Immature natural killer cell (primary cell): ENCODE measurements around the gene POLH. TPM values are rescaled to one million over a fixed set of nuclear protein-coding genes. Genes with fewer than 3 reads are reported as not detected.
A peak's percentile ranks its signal among the peaks of the same experiment; 100 is the strongest.
"Not testable (repeated sequence)": the region's sequence is repeated elsewhere in the genome, so short reads cannot be mapped to it uniquely, and the experiment has no call there.

ENCODE experiments used
- DNase-seq, 3 donors: peaks; one replicate each; pipeline ENCODE4 v3.0.0; 2022; ENCODE audit warnings: mixed read lengths in 1 of 3
- H3K27ac Mint-ChIP-seq, 6 donors: one replicate each; pipeline ENCODE4 v1.8.0; 2020; ENCODE audit warnings: mixed read lengths in 6 of 6, mild to moderate bottlenecking in 5 of 6, inconsistent platforms in 4 of 6, moderate library complexity in 3 of 6
- H3K27me3 Mint-ChIP-seq, 3 donors: one replicate each; pipeline ENCODE4 v1.8.0; 2020 to 2021; ENCODE audit warnings: low read depth in 3 of 3, mild to moderate bottlenecking in 3 of 3, mixed read lengths in 3 of 3, moderate library complexity in 3 of 3, inconsistent platforms in 1 of 3
- H3K36me3 Mint-ChIP-seq, 3 donors: one replicate each; pipeline ENCODE4 v1.8.0; 2020; ENCODE audit warnings: mixed read lengths in 3 of 3, inconsistent platforms in 2 of 3, mild to moderate bottlenecking in 2 of 3
- H3K4me1 Mint-ChIP-seq, 2 donors: one replicate each; pipeline ENCODE4 v1.8.0; 2020; ENCODE audit warnings: inconsistent platforms in 2 of 2, mild to moderate bottlenecking in 2 of 2, mixed read lengths in 2 of 2, moderate library complexity in 1 of 2
- H3K4me3 Mint-ChIP-seq, 5 donors: one replicate each; pipeline ENCODE4 v1.8.0; 2020; ENCODE audit warnings: mild to moderate bottlenecking in 5 of 5, mixed read lengths in 5 of 5, inconsistent platforms in 3 of 5, moderate library complexity in 3 of 5
- H3K9me3 Mint-ChIP-seq, 6 donors: one replicate each; pipeline ENCODE4 v1.8.0; 2020; ENCODE audit warnings: mild to moderate bottlenecking in 6 of 6, mixed read lengths in 6 of 6, inconsistent platforms in 4 of 6, moderate library complexity in 3 of 6
- polyA plus RNA-seq, 3 donors: library from polyadenylated mRNA; unstranded; fragments of 300-500 nt; fragmentation: Illumina TruSeq; gene quantifications; one replicate each; pipeline ENCODE4 v1.2.3, GENCODE V29; 2021

The POLH gene
- polyA plus RNA-seq, result 10 to 100 TPM in 1 of 3 donors, 1 to 10 TPM in 1, not detected in 1; 3.9 to 16.8 TPM

- Mint-ChIP-seq H3K27me3 (peaks cover 0 to 6% (median 0%) of the 10 kb centered on the region in 3 donors), H3K36me3 (peaks cover 4 to 9% (median 8%) of the 10 kb centered on the region in 3 donors), H3K4me3 (peak within 1 kb of the TSS; percentile 90 to 98 (median 91)), H3K27ac (peak within 1 kb of the TSS; percentile 94 to 98 (median 96)), H3K9me3 (no peaks in the 10 kb centered on the region), H3K4me1 (peaks cover 26 to 44% of the 10 kb centered on the region in 2 donors)
- peak; percentile 91 to 94 (median 92) for DNase-seq
These were observed at the start of gene POLH, which contains the start of gene XPO5 for GRCh38 chr6:43575772-43576551. Gene POLH, plus strand, starts transcription at chr6:43576185. Its CDS starts 6,135 bp downstream, at chr6:43582320. Gene XPO5, minus strand, starts transcription at chr6:43576038. Its CDS starts 174 bp downstream, at chr6:43575864.

GRCh38 chr6:43532201-43532600 lies 43.8 kb upstream of the POLH start:
- no peaks in the 10 kb centered on the region for H3K27me3 Mint-ChIP-seq
- no peaks in the 10 kb centered on the region for H3K9me3 Mint-ChIP-seq
- no peak overlapping the region for H3K27ac Mint-ChIP-seq
- no peaks in the 10 kb centered on the region for H3K4me1 Mint-ChIP-seq
- no peak overlapping the region for H3K4me3 Mint-ChIP-seq
- DNase-seq, result no peak
- peaks cover 21 to 42% (median 24%) of the 10 kb centered on the region in 3 donors for H3K36me3 Mint-ChIP-seq

- not testable (repeated sequence) for H3K4me1 Mint-ChIP-seq, H3K27me3 Mint-ChIP-seq, H3K9me3 Mint-ChIP-seq, H3K27ac Mint-ChIP-seq, DNase-seq, H3K4me3 Mint-ChIP-seq
- H3K36me3 Mint-ChIP-seq, result peaks cover 13 to 33% (median 17%) of the 10 kb centered on the region in 3 donors
These were observed 37.0 kb upstream of the POLH start for GRCh38 chr6:43538986-43539385.

- H3K9me3 Mint-ChIP-seq, H3K4me1 Mint-ChIP-seq, DNase-seq, H3K4me3 Mint-ChIP-seq, H3K27ac Mint-ChIP-seq, H3K27me3 Mint-ChIP-seq: not testable (repeated sequence)
- peaks cover 13 to 33% (median 17%) of the 10 kb centered on the region in 3 donors for H3K36me3 Mint-ChIP-seq
These were observed 36.6 kb upstream of the POLH start for GRCh38 chr6:43539409-43539808.

- Mint-ChIP-seq H3K4me1 (peaks cover 14 to 19% of the 10 kb centered on the region in 2 donors), H3K27ac (no peak overlapping the region), H3K4me3 (no peak overlapping the region), H3K27me3 (no peaks in the 10 kb centered on the region), H3K36me3 (peaks cover 13 to 33% (median 17%) of the 10 kb centered on the region in 3 donors), H3K9me3 (no peaks in the 10 kb centered on the region)
- DNase-seq, result no peak
These were observed 35.5 kb upstream of the POLH start for GRCh38 chr6:43540507-43540906.

GRCh38 chr6:43541774-43542471 lies 34.1 kb upstream of the POLH start:
- H3K36me3 Mint-ChIP-seq, result peaks cover 21 to 44% (median 25%) of the 10 kb centered on the region in 3 donors

GRCh38 chr6:43544461-43544860 lies 31.5 kb upstream of the POLH start:
- H3K27me3 Mint-ChIP-seq, result no peaks in the 10 kb centered on the region
- H3K4me1 Mint-ChIP-seq, result peaks cover 15 to 19% of the 10 kb centered on the region in 2 donors

More at GRCh38 chr6:43541774-43542471, 34.1 kb upstream of the POLH start:
- H3K27me3 Mint-ChIP-seq, result no peaks in the 10 kb centered on the region
- H3K9me3 Mint-ChIP-seq, result no peaks in the 10 kb centered on the region
- H3K27ac Mint-ChIP-seq, result no peak overlapping the region
- no peak for DNase-seq
- no peak overlapping the region for H3K4me3 Mint-ChIP-seq
- H3K4me1 Mint-ChIP-seq, result peaks cover 15 to 19% of the 10 kb centered on the region in 2 donors

GRCh38 chr6:43547222-43547621 lies 28.8 kb upstream of the POLH start:
- H3K4me3 Mint-ChIP-seq, result no peak overlapping the region
- H3K36me3 Mint-ChIP-seq, result peaks cover 43 to 58% (median 49%) of the 10 kb centered on the region in 3 donors
- DNase-seq, result no peak
- H3K4me1 Mint-ChIP-seq, result peaks cover 15 to 19% of the 10 kb centered on the region in 2 donors
- H3K27me3 Mint-ChIP-seq, result no peaks in the 10 kb centered on the region
- no peaks in the 10 kb centered on the region for H3K9me3 Mint-ChIP-seq
- H3K27ac Mint-ChIP-seq, result no peak overlapping the region

More at GRCh38 chr6:43544461-43544860, 31.5 kb upstream of the POLH start:
- Mint-ChIP-seq H3K9me3 (no peaks in the 10 kb centered on the region), H3K36me3 (peaks cover 36 to 54% (median 39%) of the 10 kb centered on the region in 3 donors), H3K4me3 (peak overlapping the region; percentile 5 to 73 (median 55)), H3K27ac (peak overlapping the region; percentile 19 to 86 (median 77))
- peak; percentile 53 to 58 (median 57) for DNase-seq

- H3K27ac Mint-ChIP-seq, result peak overlapping the region in 1 of 6 donors; percentile 6
- H3K4me3 Mint-ChIP-seq, DNase-seq, H3K4me1 Mint-ChIP-seq, H3K9me3 Mint-ChIP-seq, H3K27me3 Mint-ChIP-seq: not testable (repeated sequence)
- peaks cover 34 to 47% (median 43%) of the 10 kb centered on the region in 3 donors for H3K36me3 Mint-ChIP-seq
These were observed 18.4 kb upstream of the POLH start for GRCh38 chr6:43557620-43558019.

- no peak for DNase-seq
- H3K9me3 Mint-ChIP-seq, result no peaks in the 10 kb centered on the region
- H3K4me1 Mint-ChIP-seq, result no peaks in the 10 kb centered on the region
- H3K4me3 Mint-ChIP-seq, result no peak overlapping the region
- H3K27ac Mint-ChIP-seq, result no peak overlapping the region
- H3K27me3 Mint-ChIP-seq, result no peaks in the 10 kb centered on the region
- H3K36me3 Mint-ChIP-seq, result peaks cover 26 to 43% (median 32%) of the 10 kb centered on the region in 3 donors
These were observed 16.7 kb upstream of the POLH start for GRCh38 chr6:43559328-43559727.

- Mint-ChIP-seq H3K36me3 (peaks cover 20 to 27% (median 21%) of the 10 kb centered on the region in 3 donors), H3K4me3 (no peak overlapping the region), H3K9me3 (no peaks in the 10 kb centered on the region), H3K27me3 (peaks cover 0 to 6% (median 0%) of the 10 kb centered on the region in 3 donors), H3K27ac (peak overlapping the region in 1 of 6 donors; percentile 61), H3K4me1 (peaks cover 8 to 13% of the 10 kb centered on the region in 2 donors)
- DNase-seq, result no peak
These were observed 5.0 kb upstream of the POLH start for GRCh38 chr6:43570876-43571441.

- Mint-ChIP-seq H3K36me3 (peaks cover 18 to 24% (median 21%) of the 10 kb centered on the region in 3 donors), H3K27ac (no peak overlapping the region), H3K9me3 (no peaks in the 10 kb centered on the region), H3K27me3 (peaks cover 0 to 6% (median 0%) of the 10 kb centered on the region in 3 donors), H3K4me1 (peaks cover 13 to 22% of the 10 kb centered on the region in 2 donors), H3K4me3 (no peak overlapping the region)
- no peak for DNase-seq
These were observed 4.0 kb upstream of the POLH start for GRCh38 chr6:43572015-43572414.

GRCh38 chr6:43575105-43575771 lies 747 bp upstream of the POLH start:
- peaks cover 26 to 44% of the 10 kb centered on the region in 2 donors for H3K4me1 Mint-ChIP-seq
- DNase-seq, result peak in 1 of 3 donors; percentile 2
- peak overlapping the region; percentile 76 to 97 (median 92) for H3K27ac Mint-ChIP-seq
- H3K4me3 Mint-ChIP-seq, result peak overlapping the region; percentile 90 to 98 (median 91)
- peaks cover 7 to 11% (median 10%) of the 10 kb centered on the region in 3 donors for H3K36me3 Mint-ChIP-seq
- peaks cover 0 to 6% (median 0%) of the 10 kb centered on the region in 3 donors for H3K27me3 Mint-ChIP-seq
- H3K9me3 Mint-ChIP-seq, result no peaks in the 10 kb centered on the region
